Retina (tissue), 1 donor: ENCODE results near the gene FAM50A.

Experiments
- DNase-seq: peaks from one replicate; pipeline ENCODE4 v3.0.0-alpha.2; 2016

FAM50A gene

GRCh38 chrX:154413142-154413541, 30.8 kb upstream of the FAM50A start:
- DNase-seq: no peak

DNA sequence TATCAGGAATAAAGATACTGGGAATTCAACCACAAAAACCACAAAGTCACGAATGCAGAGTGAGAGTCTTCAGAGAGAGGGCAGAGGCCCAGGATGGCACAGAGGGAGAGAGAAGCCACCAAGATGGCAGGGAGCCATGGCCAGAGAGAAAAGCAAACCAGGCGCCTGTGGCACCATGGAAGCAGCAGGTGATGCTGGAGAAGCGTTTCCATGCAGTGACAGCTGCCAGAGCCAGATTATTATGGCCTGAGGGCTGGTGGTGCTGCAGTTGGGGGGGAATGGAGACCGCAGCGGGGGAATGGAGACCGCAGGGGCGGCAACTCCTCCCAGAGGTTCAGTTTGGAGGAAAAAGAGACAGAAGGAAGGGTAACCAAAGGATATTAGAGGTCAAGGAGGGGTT, 26.8 kb upstream of the FAM50A start:
- DNase-seq: no peak

DNA sequence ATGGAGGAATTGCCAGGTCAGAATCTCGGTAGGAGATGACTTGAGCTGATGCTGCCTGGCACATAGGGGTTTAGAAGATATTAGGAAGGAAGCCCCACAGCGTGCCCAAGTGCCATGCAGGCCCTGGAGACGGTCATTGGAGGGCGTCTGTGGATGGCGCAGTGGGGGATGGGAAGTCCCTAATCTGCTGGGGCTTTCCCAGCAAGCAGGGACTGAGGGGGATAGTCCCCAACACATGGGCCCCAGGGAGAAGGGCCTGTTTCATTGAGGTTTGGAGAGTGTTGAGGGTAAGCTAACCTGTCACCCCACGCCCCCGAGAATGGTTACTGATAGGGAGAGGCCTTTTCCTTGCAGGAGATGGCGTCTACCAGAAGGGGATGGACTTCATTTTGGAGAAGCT, 24.8 kb upstream of the FAM50A start:
- no peak for DNase-seq

DNA sequence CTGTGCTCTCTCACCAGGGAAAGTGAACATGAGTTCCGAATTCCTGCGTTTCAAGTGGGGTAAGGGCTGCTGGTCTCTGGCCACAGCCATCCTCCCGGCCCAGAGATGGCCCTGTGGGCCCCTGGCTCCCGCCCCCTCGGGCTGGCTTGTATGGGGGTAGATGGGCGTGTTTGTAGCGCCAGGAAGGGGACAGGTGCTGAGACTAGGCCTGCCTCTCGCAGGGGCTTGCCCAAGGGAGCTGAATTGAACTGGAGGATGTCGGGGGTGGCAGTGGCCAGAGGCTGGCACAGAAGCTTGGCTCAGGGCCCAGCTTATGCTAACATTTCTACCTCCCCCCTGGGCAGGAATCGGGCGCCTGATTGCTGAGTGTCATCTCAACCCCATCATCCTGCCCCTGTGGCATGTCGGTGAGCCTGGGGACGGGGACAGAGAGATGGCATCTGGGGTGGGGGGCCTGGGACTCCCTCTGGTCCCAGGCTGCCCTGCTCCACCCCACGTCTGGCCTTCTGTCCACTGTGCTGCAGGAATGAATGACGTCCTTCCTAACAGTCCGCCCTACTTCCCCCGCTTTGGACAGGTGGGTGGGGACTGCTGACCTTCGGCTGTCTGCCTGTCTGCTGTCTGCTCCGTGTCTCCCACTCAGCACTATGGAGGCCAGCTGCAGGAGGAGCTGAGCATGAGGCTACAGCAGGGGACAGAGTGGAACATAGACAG, 24.1 kb upstream of the FAM50A start:
- no peak for DNase-seq

DNA sequence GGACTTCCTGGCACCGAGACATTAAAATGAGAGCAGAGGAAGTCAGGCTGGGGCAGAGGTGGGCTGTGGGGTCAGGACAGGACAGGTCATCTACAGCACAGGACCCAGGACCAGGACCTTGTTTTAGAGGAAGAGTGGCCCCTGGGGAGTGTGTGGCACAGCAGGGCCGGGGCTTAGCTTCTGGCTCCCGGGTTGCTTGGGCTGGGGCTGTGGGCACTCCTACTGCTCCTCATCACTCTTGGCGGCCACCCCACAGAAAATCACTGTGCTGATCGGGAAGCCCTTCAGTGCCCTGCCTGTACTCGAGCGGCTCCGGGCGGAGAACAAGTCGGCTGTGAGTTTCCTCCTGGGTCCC, 23.6 kb upstream of the FAM50A start:
- no peak for DNase-seq

- no peak for DNase-seq
Observed at GRCh38 chrX:154426916-154427770, 16.8 kb upstream of the FAM50A start.

GRCh38 chrX:154428176-154429171, 15.5 kb upstream of the FAM50A start, which contains the start of gene ATP6AP1:
ATP6AP1 (plus strand) TSS chrX:154428677; CDS start chrX:154428693, 16 bp downstream.
- peak; percentile 89 for DNase-seq

DNA sequence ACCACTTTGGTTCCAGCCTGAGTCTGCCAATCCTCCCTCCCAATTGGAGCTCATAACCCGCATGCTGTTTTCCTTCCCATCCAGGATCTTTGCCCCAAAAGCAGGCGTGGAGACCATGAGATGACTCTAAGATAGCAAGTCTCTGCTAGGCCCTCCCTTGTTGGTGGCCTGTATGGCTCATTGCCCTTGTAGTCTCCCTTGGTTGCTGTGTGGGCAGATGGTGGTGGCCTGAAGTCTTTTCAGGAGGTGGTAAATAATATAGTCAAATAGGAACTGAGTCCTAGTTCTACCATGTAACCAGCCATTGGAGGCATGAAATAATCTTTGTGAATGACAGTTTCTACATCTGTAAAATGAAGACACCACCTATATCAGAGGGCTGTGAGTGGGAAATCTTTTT, 14.2 kb upstream of the FAM50A start:
- no peak for DNase-seq

DNA sequence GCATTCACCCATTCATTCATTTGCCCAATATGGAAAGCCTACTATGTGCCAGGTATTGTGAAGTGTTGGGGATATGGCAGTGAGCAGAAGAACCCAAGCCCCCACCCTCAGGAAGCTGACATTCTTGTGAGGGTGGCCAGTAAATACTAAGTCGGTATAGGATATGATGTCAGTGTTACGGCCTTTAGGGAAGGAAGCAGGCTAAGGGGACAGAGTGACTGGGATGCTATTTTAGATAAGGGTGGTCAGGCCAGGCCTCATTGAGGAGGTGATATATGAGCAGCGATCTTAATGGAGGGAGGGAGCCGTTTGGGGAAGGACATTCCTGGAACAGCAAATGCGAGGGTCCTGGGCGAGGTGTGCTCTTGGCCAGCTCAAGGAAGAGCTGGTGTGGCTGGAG, 13.5 kb upstream of the FAM50A start:
- no peak for DNase-seq

GRCh38 chrX:154430916-154431315, 13.0 kb upstream of the FAM50A start:
- DNase-seq: no peak

GRCh38 chrX:154431341-154431740, 12.6 kb upstream of the FAM50A start:
- DNase-seq: no peak

- no peak for DNase-seq
Observed at GRCh38 chrX:154432210-154432609, 11.7 kb upstream of the FAM50A start.

- DNase-seq: no peak
Observed at GRCh38 chrX:154433605-154434004, 10.3 kb upstream of the FAM50A start.

GRCh38 chrX:154434394-154435168, 9.4 kb upstream of the FAM50A start:
- DNase-seq: no peak

- DNase-seq: no peak
Observed at GRCh38 chrX:154435171-154435733, 8.7 kb upstream of the FAM50A start.

DNA sequence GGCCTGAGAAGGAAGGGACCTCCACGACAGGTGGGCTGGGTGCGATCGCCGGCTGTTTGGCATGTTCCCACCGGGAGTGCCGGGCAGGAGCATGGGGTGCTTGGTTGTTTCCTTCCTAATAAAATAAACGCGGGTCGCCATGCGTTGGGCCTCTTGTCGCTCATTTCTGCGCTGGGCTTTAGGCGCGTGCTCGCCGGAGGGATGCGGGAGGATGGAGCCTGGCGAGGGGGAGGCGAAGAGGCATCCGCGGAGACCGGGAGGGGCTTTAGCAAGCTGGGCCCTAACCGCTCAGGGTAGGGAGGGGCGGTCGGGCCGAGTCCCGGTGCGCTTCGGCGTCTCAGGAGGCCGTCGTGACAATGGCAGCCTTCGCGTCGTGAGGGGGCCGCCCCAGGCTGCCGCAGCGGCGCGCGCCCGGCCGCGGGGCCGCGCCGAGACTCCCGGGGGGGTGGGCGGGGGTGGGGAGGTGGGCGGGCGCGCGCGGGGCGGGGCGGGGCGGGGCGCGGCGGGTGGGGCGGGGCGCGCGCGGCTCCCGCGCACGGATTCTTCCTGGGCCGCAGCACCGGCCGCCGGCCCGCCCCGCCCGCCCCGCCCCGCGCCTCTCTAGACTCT, 7.5 kb upstream of the FAM50A start:
- peak; percentile 75 for DNase-seq

DNA sequence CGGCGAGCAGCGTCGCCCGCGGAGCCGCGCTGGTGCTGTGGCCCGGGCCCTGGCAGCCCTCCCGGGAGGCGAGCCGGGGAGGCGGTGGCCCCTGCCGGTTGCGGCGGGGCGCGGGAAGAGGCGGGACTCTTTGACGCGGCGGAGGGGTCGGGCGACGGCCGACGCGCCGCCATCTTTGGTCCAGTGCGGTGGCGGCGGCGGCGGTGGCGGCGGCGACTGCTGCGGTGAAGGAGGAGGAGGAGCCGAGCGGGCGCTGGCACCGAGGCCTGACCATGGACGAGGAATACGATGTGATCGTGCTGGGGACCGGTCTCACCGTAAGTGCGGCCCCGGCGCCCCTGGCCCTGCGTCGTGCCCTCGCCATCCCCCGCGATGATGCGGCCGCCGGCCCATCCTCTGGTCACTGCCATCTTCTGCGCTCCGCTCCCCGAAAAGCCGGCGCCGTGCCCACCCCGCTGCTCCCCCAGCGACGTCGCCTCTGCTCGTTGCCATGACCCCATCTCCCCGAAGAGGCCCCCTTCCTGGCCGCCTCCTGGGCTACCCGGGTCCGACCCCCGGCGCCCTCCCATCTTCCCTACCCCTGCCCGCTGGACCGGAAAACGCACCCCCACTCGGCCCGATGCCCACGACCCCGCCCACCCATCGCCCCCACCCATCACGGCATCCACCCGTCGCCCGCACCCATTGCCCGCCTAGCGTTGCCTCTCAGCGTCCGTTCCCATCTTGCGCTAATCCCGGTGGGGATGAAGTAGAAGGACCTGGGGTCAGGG, 6.8 kb upstream of the FAM50A start, which contains the start of gene GDI1:
GDI1 (plus strand) TSS at position 172 of the 770 bp plus-strand sequence; CDS start at position 273, 101 bp downstream.
- DNase-seq: peak; percentile 73

GRCh38 chrX:154437971-154438893, 5.7 kb upstream of the FAM50A start:
- DNase-seq: no peak

DNA sequence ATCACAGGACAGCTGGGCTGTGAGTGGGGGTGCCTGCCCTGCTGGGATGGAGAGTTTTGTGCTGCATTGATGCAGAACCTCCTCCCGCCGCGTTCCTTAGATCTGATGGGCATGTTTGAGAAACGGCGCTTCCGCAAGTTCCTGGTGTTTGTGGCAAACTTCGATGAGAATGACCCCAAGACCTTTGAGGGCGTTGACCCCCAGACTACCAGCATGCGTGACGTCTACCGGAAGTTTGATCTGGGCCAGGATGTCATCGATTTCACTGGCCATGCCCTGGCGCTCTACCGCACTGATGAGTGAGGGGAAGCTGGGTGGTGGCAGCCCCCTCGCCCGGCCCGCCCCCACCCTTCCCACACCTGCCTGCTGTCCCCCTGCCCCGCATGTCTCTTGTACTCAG, 4.1 kb upstream of the FAM50A start:
- DNase-seq: no peak
